ENCODE data around the gene MED31.

Gene MED31

DNA sequence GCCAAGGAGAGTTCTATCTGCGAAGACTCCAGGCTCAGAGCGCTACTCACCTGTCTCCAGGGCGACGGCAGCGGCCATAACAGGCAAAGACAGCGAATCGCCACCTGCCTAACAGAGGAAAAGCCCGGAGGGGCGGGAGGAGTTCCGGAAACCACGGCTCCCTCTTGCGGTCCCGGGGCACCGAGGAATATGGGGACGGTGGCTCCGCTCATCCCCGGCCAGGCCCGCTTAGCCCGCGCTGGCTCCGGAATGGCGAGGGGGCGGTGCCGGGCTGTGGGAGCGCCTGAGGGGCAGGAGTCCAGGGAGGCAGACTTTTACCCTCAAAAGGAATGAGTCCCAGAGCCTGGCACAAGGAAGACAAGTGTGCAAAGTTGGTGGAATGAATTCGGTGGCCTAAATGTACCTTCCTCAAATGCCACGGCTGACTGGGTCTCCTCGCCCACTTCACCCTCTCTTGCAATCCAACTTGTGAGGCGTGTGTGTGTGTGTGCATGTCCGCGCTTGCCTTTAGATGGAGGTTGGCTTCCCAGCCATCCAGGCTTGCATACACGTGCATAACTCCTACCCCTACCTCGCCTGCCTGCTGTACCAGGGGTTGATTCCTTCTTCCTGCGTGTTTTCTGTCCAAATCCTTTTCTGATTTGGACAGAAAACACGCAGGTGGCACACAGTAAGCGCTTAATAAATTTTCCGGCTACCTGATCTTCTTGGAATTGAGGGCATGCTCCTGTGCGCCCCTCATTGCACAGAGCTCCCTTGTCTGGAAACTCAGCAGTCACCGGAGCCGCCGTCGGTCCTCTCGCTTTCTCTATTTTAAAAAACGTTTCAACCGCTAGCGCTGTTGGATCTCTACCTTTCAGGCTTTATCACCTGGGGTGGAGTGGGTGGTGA lies 3.7 kb upstream of the MED31 start:
- Mint-ChIP-seq H3K4me3 (peak overlapping the region; percentile 71 to 85 (median 83)), H3K36me3 (ENCODE audit: low read depth) (no peaks in the 10 kb centered on the region), H3K4me1 (peaks cover 45% of the 10 kb centered on the region), H3K9me3 (no peaks in the 10 kb centered on the region), H3K27ac (no peak overlapping the region), H3K27me3 (ENCODE audit: low read depth) (peaks cover 66% of the 10 kb centered on the region)
- TF ChIP-seq, protein P1, sequence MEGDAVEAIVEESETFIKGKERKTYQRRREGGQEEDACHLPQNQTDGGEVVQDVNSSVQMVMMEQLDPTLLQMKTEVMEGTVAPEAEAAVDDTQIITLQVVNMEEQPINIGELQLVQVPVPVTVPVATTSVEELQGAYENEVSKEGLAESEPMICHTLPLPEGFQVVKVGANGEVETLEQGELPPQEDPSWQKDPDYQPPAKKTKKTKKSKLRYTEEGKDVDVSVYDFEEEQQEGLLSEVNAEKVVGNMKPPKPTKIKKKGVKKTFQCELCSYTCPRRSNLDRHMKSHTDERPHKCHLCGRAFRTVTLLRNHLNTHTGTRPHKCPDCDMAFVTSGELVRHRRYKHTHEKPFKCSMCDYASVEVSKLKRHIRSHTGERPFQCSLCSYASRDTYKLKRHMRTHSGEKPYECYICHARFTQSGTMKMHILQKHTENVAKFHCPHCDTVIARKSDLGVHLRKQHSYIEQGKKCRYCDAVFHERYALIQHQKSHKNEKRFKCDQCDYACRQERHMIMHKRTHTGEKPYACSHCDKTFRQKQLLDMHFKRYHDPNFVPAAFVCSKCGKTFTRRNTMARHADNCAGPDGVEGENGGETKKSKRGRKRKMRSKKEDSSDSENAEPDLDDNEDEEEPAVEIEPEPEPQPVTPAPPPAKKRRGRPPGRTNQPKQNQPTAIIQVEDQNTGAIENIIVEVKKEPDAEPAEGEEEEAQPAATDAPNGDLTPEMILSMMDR (IDR thresholded peaks at IDR 0.05; ENCODE audit: unreplicated experiment in 3 of 3) = no peak

DNA sequence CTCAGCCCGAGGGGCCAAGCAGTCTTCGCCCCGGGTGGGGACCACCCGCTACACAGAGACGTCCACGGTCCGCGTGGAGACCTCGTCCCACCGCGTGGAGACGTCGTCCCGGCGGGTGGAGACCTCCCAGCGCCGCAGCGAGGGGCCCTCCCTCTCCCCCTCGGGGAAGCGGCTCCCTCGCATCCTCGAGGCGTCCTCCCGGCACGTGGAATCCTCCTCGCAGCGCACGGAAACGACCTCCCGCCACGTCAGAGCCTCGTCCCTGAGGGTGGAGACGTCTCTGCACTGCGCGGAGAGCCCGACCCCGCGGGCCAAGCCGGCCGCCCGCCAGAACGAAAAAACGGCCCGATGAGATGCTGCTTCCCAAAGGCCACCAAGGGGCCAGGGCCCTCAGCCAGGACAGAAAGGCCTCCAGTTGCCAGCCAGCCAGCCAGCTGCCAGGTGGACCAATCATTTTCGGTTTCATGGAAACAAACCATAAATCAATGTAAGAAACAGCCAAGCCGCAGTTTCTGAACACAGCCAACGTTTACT lies 581 bp upstream of the MED31 start:
- H3K27me3 Mint-ChIP-seq (ENCODE audit: low read depth) = peaks cover 39% of the 10 kb centered on the region
- H3K9me3 Mint-ChIP-seq = no peaks in the 10 kb centered on the region
- TF ChIP-seq, protein P1 (IDR thresholded peaks at IDR 0.05; ENCODE audit: unreplicated experiment in 3 of 3) = no peak
- H3K36me3 Mint-ChIP-seq (ENCODE audit: low read depth) = peaks cover 11% of the 10 kb centered on the region
- H3K4me1 Mint-ChIP-seq = peaks cover 66% of the 10 kb centered on the region
- no peak overlapping the region for H3K27ac Mint-ChIP-seq
- peak overlapping the region; percentile 46 to 100 (median 99) for H3K4me3 Mint-ChIP-seq

DNA sequence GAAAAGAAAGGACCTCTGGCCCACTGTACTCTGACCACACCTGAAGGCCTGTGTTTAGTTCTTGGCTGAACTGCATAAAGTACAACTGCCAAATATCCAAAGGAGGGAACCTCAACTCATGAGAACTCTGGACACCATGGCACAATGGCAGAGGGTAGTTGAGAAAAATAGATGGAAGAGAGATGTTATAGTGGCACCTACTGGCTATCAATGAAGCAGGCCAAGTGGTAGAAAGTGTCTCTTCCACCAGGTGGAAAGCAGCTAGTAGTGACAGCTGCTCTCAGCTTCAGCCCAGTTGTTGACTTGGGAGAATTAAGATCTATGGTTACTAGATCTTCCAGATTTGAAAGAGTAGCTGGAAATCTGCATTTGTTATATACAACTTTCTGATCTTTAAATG lies 3.2 kb downstream of the MED31 start:
- Mint-ChIP-seq H3K4me1 (peaks cover 42% of the 10 kb centered on the region), H3K27me3 (ENCODE audit: low read depth) (peaks cover 7% of the 10 kb centered on the region), H3K36me3 (ENCODE audit: low read depth) (peaks cover 32% of the 10 kb centered on the region), H3K9me3 (no peaks in the 10 kb centered on the region), H3K4me3 (peak overlapping the region; percentile 50 to 56 (median 53)), H3K27ac (no peak overlapping the region)
- TF ChIP-seq, protein P1 (IDR thresholded peaks at IDR 0.05; ENCODE audit: unreplicated experiment in 3 of 3) = peak in 2 of 3 experiments; percentile 14 to 16

DNA sequence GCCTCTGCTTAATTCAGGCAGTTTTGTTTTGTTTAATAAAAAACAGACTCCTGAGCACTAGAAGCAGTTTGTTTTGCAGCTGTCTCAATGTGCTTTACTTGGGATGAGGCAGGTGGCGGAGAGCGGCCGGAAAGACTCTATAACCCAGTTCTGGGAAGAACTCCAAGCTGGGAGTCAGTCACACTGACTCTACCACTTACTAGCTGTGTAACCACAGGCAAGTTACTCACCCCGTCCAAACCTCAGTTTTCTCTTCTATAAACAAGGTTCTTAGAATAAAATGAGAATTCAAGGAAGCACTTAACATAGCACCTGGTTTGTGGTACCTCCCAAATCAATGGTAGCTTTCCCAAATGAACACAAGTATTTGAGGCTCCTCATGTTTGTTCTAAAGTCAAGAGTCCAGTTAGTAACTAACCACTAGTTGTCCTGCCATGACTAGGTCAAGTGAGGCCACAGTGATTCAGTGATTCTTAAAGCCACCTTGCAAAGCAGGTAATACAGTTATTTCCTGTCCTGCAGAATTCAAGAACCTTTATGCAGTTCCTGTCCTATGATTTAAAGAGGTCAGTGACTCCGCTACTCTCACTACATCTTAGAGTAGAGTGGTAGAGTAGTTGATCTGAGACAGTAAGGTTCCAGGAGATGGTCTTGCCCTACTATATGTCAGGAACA lies 7.8 kb downstream of the MED31 start:
- Mint-ChIP-seq H3K4me1 (peaks cover 35% of the 10 kb centered on the region), H3K4me3 (peak overlapping the region in 2 of 3 experiments; percentile 28 to 72), H3K9me3 (no peaks in the 10 kb centered on the region), H3K36me3 (ENCODE audit: low read depth) (peaks cover 30% of the 10 kb centered on the region), H3K27me3 (ENCODE audit: low read depth) (no peaks in the 10 kb centered on the region), H3K27ac (peak overlapping the region in 1 of 3 experiments; percentile 35)
- TF ChIP-seq, protein P1 (IDR thresholded peaks at IDR 0.05; ENCODE audit: unreplicated experiment in 3 of 3) = no peak

DNA sequence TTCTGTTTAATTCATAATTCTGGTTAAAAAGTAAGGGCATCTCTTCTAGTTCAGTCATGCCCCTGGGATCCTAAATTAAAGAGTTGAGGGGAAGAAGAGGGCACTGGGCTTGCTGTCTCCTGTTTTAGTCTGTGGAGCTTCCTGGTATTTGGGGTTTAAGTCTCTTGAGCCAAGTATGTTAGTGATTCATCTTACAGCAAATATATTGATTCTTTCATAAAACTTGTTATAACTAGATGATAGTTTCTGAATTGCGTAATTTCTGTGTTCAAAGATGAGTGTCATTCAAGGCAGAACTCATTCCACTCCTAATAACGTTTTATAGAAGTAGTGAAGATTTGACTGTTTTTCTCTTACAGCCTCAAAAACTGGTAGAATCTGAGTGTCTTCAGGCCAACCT lies 8.8 kb downstream of the MED31 start:
- peaks cover 26% of the 10 kb centered on the region for H3K4me1 Mint-ChIP-seq
- H3K27ac Mint-ChIP-seq = peak overlapping the region in 2 of 3 experiments; percentile 62
- H3K4me3 Mint-ChIP-seq = peak overlapping the region; percentile 83 to 98 (median 95)
- no peaks in the 10 kb centered on the region for H3K27me3 Mint-ChIP-seq (ENCODE audit: low read depth)
- H3K9me3 Mint-ChIP-seq = no peaks in the 10 kb centered on the region
- TF ChIP-seq, protein P1 (IDR thresholded peaks at IDR 0.05; ENCODE audit: unreplicated experiment in 3 of 3) = no peak
- H3K36me3 Mint-ChIP-seq (ENCODE audit: low read depth) = peaks cover 28% of the 10 kb centered on the region
